Suprapubic skin (tissue), 4 donors: ENCODE data around the gene WDTC1.

ENCODE experiments used
- POLR2A ChIP-seq, 2 donors: fragments of 450-650 bp; IDR thresholded peaks; one replicate each; pipeline ENCODE4 v1.6.1; 2017; ENCODE audit warnings: antibody characterized with exemption in 2 of 2, mild to moderate bottlenecking in 2 of 2, moderate library complexity in 2 of 2
- POLR2AphosphoS5 ChIP-seq, 3 donors: sonication (generic); formaldehyde crosslinking; IDR thresholded peaks; one replicate each; pipeline ENCODE4 v1.6.1; 2017; ENCODE audit warnings: antibody characterized with exemption in 3 of 3
- TF ChIP-seq, protein P1 (sequence below), 2 donors: fragments of 200-600 bp in 1 of 2; fragments of 450-650 bp in 1 of 2; sonication (generic) in 1 of 2; IDR thresholded peaks; one replicate each; pipeline ENCODE4 v1.5.1; 2016 to 2019; ENCODE audit warnings: antibody characterized with exemption in 2 of 2, mild to moderate bottlenecking in 1 of 2, moderate library complexity in 1 of 2

DNA sequence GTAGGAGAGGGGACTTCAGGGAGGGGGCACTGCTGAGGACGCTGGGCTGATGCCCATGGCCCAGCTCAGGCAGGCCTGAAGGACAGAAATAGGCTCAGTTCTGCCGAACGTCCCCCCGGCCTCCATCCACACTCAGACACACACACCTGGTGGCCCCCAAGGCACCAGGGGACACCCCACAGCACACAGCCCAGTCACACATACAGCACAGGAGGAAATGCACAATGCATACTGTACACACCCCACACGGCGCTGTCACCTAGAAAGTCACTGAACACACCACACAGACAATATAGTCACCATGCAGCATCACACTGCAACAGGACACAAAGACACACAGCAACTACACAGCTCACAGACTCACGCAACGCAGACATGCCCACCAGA, 108.0 kb downstream of the WDTC1 start:
- TF ChIP-seq, protein P1, sequence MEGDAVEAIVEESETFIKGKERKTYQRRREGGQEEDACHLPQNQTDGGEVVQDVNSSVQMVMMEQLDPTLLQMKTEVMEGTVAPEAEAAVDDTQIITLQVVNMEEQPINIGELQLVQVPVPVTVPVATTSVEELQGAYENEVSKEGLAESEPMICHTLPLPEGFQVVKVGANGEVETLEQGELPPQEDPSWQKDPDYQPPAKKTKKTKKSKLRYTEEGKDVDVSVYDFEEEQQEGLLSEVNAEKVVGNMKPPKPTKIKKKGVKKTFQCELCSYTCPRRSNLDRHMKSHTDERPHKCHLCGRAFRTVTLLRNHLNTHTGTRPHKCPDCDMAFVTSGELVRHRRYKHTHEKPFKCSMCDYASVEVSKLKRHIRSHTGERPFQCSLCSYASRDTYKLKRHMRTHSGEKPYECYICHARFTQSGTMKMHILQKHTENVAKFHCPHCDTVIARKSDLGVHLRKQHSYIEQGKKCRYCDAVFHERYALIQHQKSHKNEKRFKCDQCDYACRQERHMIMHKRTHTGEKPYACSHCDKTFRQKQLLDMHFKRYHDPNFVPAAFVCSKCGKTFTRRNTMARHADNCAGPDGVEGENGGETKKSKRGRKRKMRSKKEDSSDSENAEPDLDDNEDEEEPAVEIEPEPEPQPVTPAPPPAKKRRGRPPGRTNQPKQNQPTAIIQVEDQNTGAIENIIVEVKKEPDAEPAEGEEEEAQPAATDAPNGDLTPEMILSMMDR (IDR thresholded peaks at IDR 0.05), result no peak
- TF ChIP-seq POLR2AphosphoS5 (IDR thresholded peaks at IDR 0.05) (no peak), POLR2A (IDR thresholded peaks at IDR 0.05) (no peak)
